Measurements from ENCODE around the gene FSTL5. TPM values are rescaled to one million over a fixed set of nuclear protein-coding genes. Genes with fewer than 3 reads are reported as not detected.

FSTL5 gene
- total RNA-seq, 1 experiment from 2014 or later = 0.55 TPM

DNA sequence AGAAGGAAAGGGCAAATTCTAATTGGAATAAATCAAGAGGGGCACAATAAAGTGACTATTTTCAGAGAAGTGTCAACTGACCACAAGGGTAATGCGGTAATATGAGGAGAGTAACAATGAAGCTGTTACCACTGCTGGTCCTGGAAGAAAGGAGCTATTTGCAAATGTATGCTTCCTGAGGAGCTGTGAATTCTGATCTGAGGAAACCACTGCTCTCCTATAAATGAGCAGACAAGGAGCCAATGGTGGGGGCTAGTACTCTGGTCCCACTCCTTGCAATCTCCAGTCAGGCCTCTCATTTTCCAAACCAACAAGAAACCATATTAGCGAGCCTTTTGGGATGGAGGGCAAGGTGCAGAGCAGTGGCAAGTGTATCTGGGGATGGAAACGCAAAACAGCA, 770.2 kb downstream of the FSTL5 start:
- CTCF ChIA-PET = interaction anchor here (0.6 kb wide), 1 partner anchor 272 kb away, joined by 3 read pairs; no protein-coding TSS in a partner anchor
- H3K4me3 Mint-ChIP-seq = peak overlapping the region; percentile 32
- no peak for DNase-seq (ENCODE audit: low spot score)

DNA sequence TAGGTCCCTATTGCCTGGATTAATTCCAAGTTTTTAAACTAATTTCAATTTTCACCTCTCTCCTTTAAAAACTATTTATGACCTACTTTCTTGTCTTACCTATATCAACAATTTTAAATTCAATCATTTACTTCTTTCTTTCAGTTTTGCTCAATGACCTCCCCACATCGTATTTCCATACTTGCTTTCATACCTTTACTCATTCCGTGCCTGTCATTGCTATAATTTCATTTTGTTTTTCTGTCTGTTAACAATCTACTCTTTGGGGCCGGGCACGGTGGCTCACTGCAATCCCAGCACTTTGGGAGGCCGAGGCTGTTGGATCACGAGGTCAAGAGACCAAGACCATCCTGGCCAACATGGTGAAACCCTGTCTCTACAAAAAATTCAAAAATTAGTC, 781.1 kb downstream of the FSTL5 start:
- peaks cover 4% of the 10 kb centered on the region; the same call in 1 of the 2 replicates for H3K4me1 Mint-ChIP-seq
- ChIA-PET POLR2A (no interaction called here), CTCF (no interaction called here)
- H3K9me3 Mint-ChIP-seq = no peaks in the 10 kb centered on the region
- H3K27ac Mint-ChIP-seq = no peak overlapping the region
- ATAC-seq = no peak
- TF ChIP-seq JUN (CRISPR knock-in tag; IDR thresholded peaks at IDR 0.05) (no peak), CREM (CRISPR knock-in tag; IDR thresholded peaks at IDR 0.05) (no peak), MLX (CRISPR knock-in tag; IDR thresholded peaks at IDR 0.05) (no peak), NR3C1 (CRISPR knock-in tag; conservative IDR thresholded peaks at IDR 0.05; ENCODE audit: low read depth) (no peak)
- H3K36me3 Mint-ChIP-seq = no peaks in the 10 kb centered on the region
- no peak overlapping the region for H3K4me3 Mint-ChIP-seq
- H3K27me3 Mint-ChIP-seq (ENCODE audit: low read depth) = no peaks in the 10 kb centered on the region
- DNase-seq (ENCODE audit: low spot score) = no peak

More for the DNA sequence above, 770.2 kb downstream of the FSTL5 start:
- peak; percentile 99 for ATAC-seq
- peaks cover 39% of the 10 kb centered on the region for H3K4me1 Mint-ChIP-seq
- no peaks in the 10 kb centered on the region for H3K9me3 Mint-ChIP-seq
- H3K36me3 Mint-ChIP-seq = no peaks in the 10 kb centered on the region
- H3K27me3 Mint-ChIP-seq (ENCODE audit: low read depth) = no peaks in the 10 kb centered on the region
- TF ChIP-seq JUN (CRISPR knock-in tag; IDR thresholded peaks at IDR 0.05) = no peak
- TF ChIP-seq ZBTB21 (CRISPR knock-in tag; IDR thresholded peaks at IDR 0.05; ENCODE audit: borderline replicate concordance) = 0 out of 2 replicates have a peak, but pooled peaks have one; percentile 29
- peak overlapping the region; percentile 88 for H3K27ac Mint-ChIP-seq
- POLR2A ChIA-PET = interaction anchor here (1.3 kb wide), 1 partner anchor 15 kb away, joined by 5 read pairs; no protein-coding TSS in a partner anchor

- DNase-seq (ENCODE audit: low spot score) (no peak), ATAC-seq (no peak)
- Mint-ChIP-seq H3K4me3 (no peak overlapping the region), H3K27me3 (ENCODE audit: low read depth) (no peaks in the 10 kb centered on the region), H3K4me1 (no peaks in the 10 kb centered on the region), H3K36me3 (peaks cover 7% of the 10 kb centered on the region), H3K27ac (no peak overlapping the region), H3K9me3 (peaks cover 8% of the 10 kb centered on the region)
- ChIA-PET CTCF (no interaction called here), POLR2A (no interaction called here)
- TF ChIP-seq, protein P1, sequence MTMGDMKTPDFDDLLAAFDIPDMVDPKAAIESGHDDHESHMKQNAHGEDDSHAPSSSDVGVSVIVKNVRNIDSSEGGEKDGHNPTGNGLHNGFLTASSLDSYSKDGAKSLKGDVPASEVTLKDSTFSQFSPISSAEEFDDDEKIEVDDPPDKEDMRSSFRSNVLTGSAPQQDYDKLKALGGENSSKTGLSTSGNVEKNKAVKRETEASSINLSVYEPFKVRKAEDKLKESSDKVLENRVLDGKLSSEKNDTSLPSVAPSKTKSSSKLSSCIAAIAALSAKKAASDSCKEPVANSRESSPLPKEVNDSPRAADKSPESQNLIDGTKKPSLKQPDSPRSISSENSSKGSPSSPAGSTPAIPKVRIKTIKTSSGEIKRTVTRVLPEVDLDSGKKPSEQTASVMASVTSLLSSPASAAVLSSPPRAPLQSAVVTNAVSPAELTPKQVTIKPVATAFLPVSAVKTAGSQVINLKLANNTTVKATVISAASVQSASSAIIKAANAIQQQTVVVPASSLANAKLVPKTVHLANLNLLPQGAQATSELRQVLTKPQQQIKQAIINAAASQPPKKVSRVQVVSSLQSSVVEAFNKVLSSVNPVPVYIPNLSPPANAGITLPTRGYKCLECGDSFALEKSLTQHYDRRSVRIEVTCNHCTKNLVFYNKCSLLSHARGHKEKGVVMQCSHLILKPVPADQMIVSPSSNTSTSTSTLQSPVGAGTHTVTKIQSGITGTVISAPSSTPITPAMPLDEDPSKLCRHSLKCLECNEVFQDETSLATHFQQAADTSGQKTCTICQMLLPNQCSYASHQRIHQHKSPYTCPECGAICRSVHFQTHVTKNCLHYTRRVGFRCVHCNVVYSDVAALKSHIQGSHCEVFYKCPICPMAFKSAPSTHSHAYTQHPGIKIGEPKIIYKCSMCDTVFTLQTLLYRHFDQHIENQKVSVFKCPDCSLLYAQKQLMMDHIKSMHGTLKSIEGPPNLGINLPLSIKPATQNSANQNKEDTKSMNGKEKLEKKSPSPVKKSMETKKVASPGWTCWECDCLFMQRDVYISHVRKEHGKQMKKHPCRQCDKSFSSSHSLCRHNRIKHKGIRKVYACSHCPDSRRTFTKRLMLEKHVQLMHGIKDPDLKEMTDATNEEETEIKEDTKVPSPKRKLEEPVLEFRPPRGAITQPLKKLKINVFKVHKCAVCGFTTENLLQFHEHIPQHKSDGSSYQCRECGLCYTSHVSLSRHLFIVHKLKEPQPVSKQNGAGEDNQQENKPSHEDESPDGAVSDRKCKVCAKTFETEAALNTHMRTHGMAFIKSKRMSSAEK (CRISPR knock-in tag; IDR thresholded peaks at IDR 0.05; ENCODE audit: borderline replicate concordance) = no peak
- TF ChIP-seq AR (CRISPR knock-in tag; IDR thresholded peaks at IDR 0.05) (no peak), SOX15 (CRISPR knock-in tag; IDR thresholded peaks at IDR 0.05) (no peak), ZBTB21 (CRISPR knock-in tag; IDR thresholded peaks at IDR 0.05; ENCODE audit: borderline replicate concordance) (no peak)
Measured at GRCh38 chr4:161376275-161376674, 787.5 kb downstream of the FSTL5 start.

DNA sequence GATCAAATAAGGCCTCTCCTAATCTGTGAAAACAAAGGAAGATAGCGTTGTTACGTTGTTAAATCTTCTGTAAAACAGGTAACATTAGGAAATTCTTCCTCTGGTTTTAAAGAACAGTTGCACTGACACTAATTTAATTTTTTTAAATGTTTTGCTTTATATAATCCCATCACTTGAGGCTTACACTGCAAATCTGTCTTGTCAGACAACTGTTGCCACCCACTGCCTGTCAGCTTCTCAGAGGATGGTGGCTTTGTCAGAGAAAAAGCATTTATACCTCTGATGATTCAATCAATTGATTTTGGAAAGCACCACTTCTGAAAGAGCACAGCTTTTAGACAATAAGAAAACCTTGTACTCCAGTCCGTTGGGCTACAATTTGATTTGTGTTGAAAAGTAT, 799.1 kb downstream of the FSTL5 start:
- ChIA-PET POLR2A (no interaction called here), CTCF (no interaction called here)
- DNase-seq (ENCODE audit: low spot score) (no peak), ATAC-seq (no peak)
- no peaks in the 10 kb centered on the region for H3K4me1 Mint-ChIP-seq
- H3K9me3 Mint-ChIP-seq = no peaks in the 10 kb centered on the region
- no peaks in the 10 kb centered on the region; the same call in 1 of the 2 replicates for H3K27me3 Mint-ChIP-seq (ENCODE audit: low read depth)
- no peak overlapping the region for H3K4me3 Mint-ChIP-seq
- H3K27ac Mint-ChIP-seq = no peak overlapping the region
- no peaks in the 10 kb centered on the region for H3K36me3 Mint-ChIP-seq
- TF ChIP-seq E2F5 (CRISPR knock-in tag; IDR thresholded peaks at IDR 0.05) = no peak
- TF ChIP-seq RORB (CRISPR knock-in tag; IDR thresholded peaks at IDR 0.05) = no peak
- TF ChIP-seq TEAD4 (CRISPR knock-in tag; IDR thresholded peaks at IDR 0.05) = no peak
- TF ChIP-seq, protein P2, sequence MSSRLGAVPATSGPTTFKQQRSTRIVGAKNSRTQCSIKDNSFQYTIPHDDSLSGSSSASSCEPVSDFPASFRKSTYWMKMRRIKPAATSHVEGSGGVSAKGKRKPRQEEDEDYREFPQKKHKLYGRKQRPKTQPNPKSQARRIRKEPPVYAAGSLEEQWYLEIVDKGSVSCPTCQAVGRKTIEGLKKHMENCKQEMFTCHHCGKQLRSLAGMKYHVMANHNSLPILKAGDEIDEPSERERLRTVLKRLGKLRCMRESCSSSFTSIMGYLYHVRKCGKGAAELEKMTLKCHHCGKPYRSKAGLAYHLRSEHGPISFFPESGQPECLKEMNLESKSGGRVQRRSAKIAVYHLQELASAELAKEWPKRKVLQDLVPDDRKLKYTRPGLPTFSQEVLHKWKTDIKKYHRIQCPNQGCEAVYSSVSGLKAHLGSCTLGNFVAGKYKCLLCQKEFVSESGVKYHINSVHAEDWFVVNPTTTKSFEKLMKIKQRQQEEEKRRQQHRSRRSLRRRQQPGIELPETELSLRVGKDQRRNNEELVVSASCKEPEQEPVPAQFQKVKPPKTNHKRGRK (CRISPR knock-in tag; IDR thresholded peaks at IDR 0.05; ENCODE audit: borderline replicate concordance) = no peak
- TF ChIP-seq, protein P3, sequence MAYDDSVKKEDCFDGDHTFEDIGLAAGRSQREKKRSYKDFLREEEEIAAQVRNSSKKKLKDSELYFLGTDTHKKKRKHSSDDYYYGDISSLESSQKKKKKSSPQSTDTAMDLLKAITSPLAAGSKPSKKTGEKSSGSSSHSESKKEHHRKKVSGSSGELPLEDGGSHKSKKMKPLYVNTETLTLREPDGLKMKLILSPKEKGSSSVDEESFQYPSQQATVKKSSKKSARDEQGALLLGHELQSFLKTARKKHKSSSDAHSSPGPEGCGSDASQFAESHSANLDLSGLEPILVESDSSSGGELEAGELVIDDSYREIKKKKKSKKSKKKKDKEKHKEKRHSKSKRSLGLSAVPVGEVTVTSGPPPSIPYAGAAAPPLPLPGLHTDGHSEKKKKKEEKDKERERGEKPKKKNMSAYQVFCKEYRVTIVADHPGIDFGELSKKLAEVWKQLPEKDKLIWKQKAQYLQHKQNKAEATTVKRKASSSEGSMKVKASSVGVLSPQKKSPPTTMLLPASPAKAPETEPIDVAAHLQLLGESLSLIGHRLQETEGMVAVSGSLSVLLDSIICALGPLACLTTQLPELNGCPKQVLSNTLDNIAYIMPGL (CRISPR knock-in tag; IDR thresholded peaks at IDR 0.05) = no peak
- no peak for TF ChIP-seq NFYB (CRISPR knock-in tag; conservative IDR thresholded peaks at IDR 0.05; ENCODE audit: low read depth)
- no peak for TF ChIP-seq ZNF423 (CRISPR knock-in tag; IDR thresholded peaks at IDR 0.05)
- no peak for TF ChIP-seq GABPB1 (CRISPR knock-in tag; IDR thresholded peaks at IDR 0.05)
- no peak for TF ChIP-seq HMGA2 (CRISPR knock-in tag; IDR thresholded peaks at IDR 0.05)
